AG10803 (cell line): Measurements from ENCODE around the gene GP9.

Experiments used
- DNase-seq: peaks from one replicate; pipeline ENCODE4 v3.0.0; 2010; ENCODE audit warnings: low read depth
- H3K4me3 ChIP-seq: 2 replicates; pipeline ENCODE4 v1.5.1; 2011; ENCODE audit warnings: mild to moderate bottlenecking, low read length, control low read depth
- CTCF ChIP-seq: conservative IDR thresholded peaks from 2 replicates; pipeline ENCODE4 v1.5.1; 2011; ENCODE audit warnings: mild to moderate bottlenecking, low read length, control low read depth, inconsistent platforms

The GP9 gene

GRCh38 chr3:129095285-129095684 is 34.7 kb downstream of the GP9 start:
- H3K4me3 ChIP-seq, result no peak overlapping the region
- DNase-seq, result no peak
- TF ChIP-seq CTCF, result no peak

GRCh38 chr3:129100274-129100673 is 39.7 kb downstream of the GP9 start:
- H3K4me3 ChIP-seq, result no peak overlapping the region
- no peak for DNase-seq
- no peak for TF ChIP-seq CTCF

GRCh38 chr3:129101370-129102138 is 41.0 kb downstream of the GP9 start:
- DNase-seq, result no peak
- TF ChIP-seq CTCF, result no peak
- no peak overlapping the region for H3K4me3 ChIP-seq

- no peak for DNase-seq
- TF ChIP-seq CTCF, result no peak
- H3K4me3 ChIP-seq, result no peak overlapping the region
Measured at GRCh38 chr3:129103296-129103695, 42.7 kb downstream of the GP9 start.

- TF ChIP-seq CTCF, result no peak
- no peak overlapping the region for H3K4me3 ChIP-seq
- no peak for DNase-seq
Measured at GRCh38 chr3:129104051-129104450, 43.5 kb downstream of the GP9 start.

- no peak for DNase-seq
- H3K4me3 ChIP-seq, result no peak overlapping the region
- no peak for TF ChIP-seq CTCF
Measured at GRCh38 chr3:129104498-129105079, 44.0 kb downstream of the GP9 start.

- DNase-seq, result no peak
- no peak for TF ChIP-seq CTCF
Measured at GRCh38 chr3:129105862-129106261, 45.3 kb downstream of the GP9 start.

More at GRCh38 chr3:129105862-129106261, 45.3 kb downstream of the GP9 start:
- no peak overlapping the region for H3K4me3 ChIP-seq
